NT2/D1 (cell line): Measurements from ENCODE around the gene TOMM40.
"Not testable (repeated sequence)": the region's sequence is repeated elsewhere in the genome, so short reads cannot be mapped to it uniquely, and the experiment has no call there.

Experiments
- DNase-seq: peaks from one replicate; pipeline ENCODE4 v3.0.0-alpha.2; 2011; ENCODE audit warnings: low read depth, low spot score
- H3K27me3 ChIP-seq: 2 replicates; pipeline ENCODE4 v1.6.0; 2011; ENCODE audit warnings: mild to moderate bottlenecking; ENCODE audit not compliant: insufficient read length, insufficient read depth
- H3K36me3 ChIP-seq: 2 replicates; pipeline ENCODE4 v1.6.1; 2011; ENCODE audit warnings: mild to moderate bottlenecking, low read length, mixed read lengths; ENCODE audit not compliant: insufficient read depth, insufficient read length
- H3K4me1 ChIP-seq: 2 replicates; pipeline ENCODE4 v1.5.1; 2011; ENCODE audit not compliant: insufficient read depth, insufficient read length
- H3K4me3 ChIP-seq: 2 replicates; pipeline ENCODE4 v1.5.1; 2011; ENCODE audit warnings: low read depth; ENCODE audit not compliant: insufficient read length
- H3K9ac ChIP-seq: 2 replicates; pipeline ENCODE4 v1.6.0; 2011; ENCODE audit warnings: low read depth; ENCODE audit not compliant: insufficient read length
- H3K9me3 ChIP-seq: 2 replicates; pipeline ENCODE4 v1.5.1; 2011; ENCODE audit warnings: mild to moderate bottlenecking, low read length; ENCODE audit not compliant: insufficient read depth
- SUZ12 ChIP-seq: IDR thresholded peaks from 2 replicates; pipeline ENCODE4 v1.6.1; 2011; ENCODE audit not compliant: insufficient read length, insufficient read depth; ENCODE audit errors: extremely low read depth
- YY1 ChIP-seq: IDR thresholded peaks from 2 replicates; pipeline ENCODE4 v1.6.1; 2011; ENCODE audit not compliant: insufficient read length, insufficient read depth
- ZNF274 ChIP-seq: IDR thresholded peaks from 2 replicates; pipeline ENCODE4 v1.6.1; 2011; ENCODE audit warnings: mild to moderate bottlenecking, low read depth, low read length

TOMM40 gene

DNA sequence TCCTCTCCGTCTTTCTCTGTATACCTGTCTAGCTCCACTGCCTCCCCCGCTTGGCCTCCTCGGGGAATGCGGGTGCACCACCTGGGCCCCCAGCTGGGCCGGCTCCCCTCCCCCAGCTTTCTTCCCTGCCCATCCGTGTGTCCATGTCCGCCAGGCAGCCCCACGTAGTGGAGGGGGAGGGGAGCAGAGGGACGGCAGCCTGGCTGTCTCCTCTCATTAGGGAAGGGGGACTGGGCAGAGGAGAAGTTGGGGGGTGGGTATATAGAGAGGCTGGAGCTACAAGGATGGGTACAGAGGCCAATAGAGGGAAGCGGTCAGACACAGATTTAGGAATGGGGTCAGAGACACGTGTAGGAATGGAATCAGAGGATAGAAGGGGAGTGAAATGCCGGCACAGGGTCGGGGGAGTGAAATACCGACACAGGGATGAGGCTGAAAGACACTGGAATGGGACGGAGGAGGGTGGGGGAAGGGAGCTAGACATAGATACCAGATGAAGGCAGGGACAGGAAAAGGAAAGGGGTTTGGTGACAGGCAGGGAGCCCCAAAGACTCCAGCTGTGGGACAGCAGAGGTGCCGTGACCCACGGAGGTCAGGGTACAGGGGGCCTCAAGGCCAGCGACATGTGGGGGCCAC lies 42.1 kb upstream of the TOMM40 start:
- peaks cover 21% of the 10 kb centered on the region for H3K4me1 ChIP-seq
- DNase-seq = no peak

DNA sequence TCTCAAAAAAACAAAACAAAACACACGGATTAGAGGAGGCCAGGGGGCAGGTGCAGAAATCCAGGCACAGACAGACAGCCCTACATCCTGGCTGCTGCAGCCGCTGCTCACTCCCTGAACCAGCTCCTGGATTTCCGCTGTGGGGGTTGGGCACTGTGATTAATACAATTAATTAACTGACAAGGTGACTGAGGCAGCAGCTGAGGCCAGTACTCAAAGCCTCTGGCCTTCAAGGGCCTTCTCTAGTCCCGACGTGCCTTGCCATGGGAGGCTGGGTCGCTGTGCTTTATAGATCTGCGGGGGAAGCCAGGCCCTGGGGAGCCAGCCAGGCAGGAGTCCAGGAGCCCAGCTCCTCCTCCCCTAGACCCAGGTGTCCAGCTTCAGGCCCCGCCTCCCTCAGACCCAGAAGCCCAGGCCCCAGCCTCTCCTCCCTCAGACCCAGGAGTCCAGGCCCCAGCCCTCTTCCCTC lies 40.4 kb upstream of the TOMM40 start:
- Histone ChIP-seq H3K4me3 (no peak overlapping the region), H3K36me3 (peaks cover 47% of the 10 kb centered on the region), H3K9me3 (no peaks in the 10 kb centered on the region), H3K27me3 (no peaks in the 10 kb centered on the region), H3K9ac (no peak overlapping the region), H3K4me1 (peaks cover 21% of the 10 kb centered on the region)
- no peak for TF ChIP-seq SUZ12
- no peak for TF ChIP-seq ZNF274
- no peak for TF ChIP-seq YY1
- no peak for DNase-seq

More for the DNA sequence above, 42.1 kb upstream of the TOMM40 start:
- H3K27me3 ChIP-seq = no peaks in the 10 kb centered on the region
- TF ChIP-seq YY1 = no peak
- TF ChIP-seq SUZ12 = no peak
- TF ChIP-seq ZNF274 = no peak
- H3K9ac ChIP-seq = peak overlapping the region; percentile 95
- H3K4me3 ChIP-seq = peak overlapping the region; percentile 85
- peaks cover 41% of the 10 kb centered on the region for H3K36me3 ChIP-seq
- no peaks in the 10 kb centered on the region for H3K9me3 ChIP-seq

DNA sequence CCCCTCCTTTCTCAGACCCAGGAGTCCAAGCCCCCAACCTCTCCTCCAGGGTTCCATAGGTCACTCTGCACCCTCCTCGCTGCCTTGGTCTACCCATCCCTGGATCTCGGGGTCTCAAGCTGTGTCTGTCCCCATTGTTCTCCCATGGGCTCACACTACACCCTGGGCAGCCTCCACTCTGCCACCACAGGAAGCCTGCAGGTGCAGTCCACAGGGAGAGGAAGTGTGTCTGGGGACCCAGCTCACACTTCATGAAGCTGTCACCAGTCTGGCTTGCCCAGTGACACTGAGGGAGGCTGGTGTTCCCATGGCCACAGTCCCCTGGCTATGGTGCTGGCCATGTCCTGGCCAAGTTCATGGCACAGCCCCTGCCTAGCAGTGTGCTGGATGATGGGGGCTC lies 39.6 kb upstream of the TOMM40 start:
- Histone ChIP-seq H3K4me1 (peaks cover 21% of the 10 kb centered on the region), H3K4me3 (no peak overlapping the region), H3K9me3 (no peaks in the 10 kb centered on the region), H3K27me3 (no peaks in the 10 kb centered on the region), H3K36me3 (peaks cover 55% of the 10 kb centered on the region), H3K9ac (no peak overlapping the region)
- no peak for TF ChIP-seq YY1
- no peak for TF ChIP-seq SUZ12
- no peak for TF ChIP-seq ZNF274
- DNase-seq = no peak

DNA sequence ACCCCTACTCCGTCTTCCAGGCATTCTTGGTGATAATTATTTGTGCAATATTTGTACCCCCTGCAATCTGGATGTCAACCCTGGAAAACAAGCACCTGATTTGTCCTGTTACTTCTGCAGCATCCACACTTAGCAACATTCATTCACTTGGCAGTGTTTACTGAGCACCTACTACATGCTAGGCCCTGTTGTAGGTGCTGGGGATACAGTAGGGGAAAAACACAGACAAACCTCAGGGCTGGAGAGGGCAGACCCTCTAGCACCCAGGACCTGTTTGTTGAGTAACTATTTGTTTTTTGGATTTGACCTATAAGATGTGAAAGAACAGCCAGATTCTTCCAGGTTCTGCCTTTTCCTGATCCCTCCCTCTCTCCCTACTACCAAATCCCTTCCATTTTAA lies 35.4 kb upstream of the TOMM40 start:
- peaks cover 63% of the 10 kb centered on the region for H3K36me3 ChIP-seq
- no peaks in the 10 kb centered on the region for H3K9me3 ChIP-seq
- no peaks in the 10 kb centered on the region for H3K27me3 ChIP-seq
- H3K4me1 ChIP-seq = peaks cover 7% of the 10 kb centered on the region
- H3K4me3 ChIP-seq = no peak overlapping the region
- no peak overlapping the region for H3K9ac ChIP-seq
- DNase-seq = no peak
- no peak for TF ChIP-seq YY1
- no peak for TF ChIP-seq SUZ12
- TF ChIP-seq ZNF274 = no peak

DNA sequence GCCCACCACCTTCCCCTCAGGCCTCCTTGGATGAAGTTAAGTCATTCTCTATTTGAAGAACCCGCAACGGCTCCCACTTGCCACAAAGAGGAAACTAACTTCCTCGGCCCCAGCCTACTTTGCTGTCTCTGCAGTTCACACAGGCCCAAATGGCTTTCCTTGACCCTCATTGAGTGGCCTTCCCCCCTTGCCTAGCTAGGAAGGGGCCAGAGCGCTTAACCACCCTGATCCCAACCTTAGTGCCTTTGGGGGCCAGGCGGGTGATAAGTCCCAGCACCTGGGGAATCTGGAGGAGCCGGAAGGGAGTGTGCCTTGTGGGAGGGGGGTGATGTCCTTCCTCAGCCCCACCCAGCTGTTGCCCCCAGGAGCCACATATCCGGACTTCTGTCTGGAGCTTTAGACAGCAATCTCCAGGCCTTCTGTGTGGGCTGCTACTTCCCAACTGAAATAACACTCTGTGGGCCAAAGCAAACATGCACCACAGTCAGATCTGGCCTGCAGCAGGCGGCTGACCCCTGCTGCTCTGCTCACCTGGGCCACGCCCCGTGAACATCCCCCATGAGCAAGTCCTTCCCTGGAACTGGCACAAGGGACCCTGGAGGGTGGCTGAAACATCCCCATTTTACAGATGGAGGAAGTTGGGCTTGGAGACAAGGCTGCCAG lies 34.5 kb upstream of the TOMM40 start:
- TF ChIP-seq ZNF274 (no peak), YY1 (no peak), SUZ12 (no peak)
- no peak for DNase-seq
- Histone ChIP-seq H3K9me3 (no peaks in the 10 kb centered on the region), H3K4me1 (peaks cover 3% of the 10 kb centered on the region), H3K4me3 (no peak overlapping the region), H3K36me3 (peaks cover 62% of the 10 kb centered on the region), H3K27me3 (no peaks in the 10 kb centered on the region), H3K9ac (no peak overlapping the region)

DNA sequence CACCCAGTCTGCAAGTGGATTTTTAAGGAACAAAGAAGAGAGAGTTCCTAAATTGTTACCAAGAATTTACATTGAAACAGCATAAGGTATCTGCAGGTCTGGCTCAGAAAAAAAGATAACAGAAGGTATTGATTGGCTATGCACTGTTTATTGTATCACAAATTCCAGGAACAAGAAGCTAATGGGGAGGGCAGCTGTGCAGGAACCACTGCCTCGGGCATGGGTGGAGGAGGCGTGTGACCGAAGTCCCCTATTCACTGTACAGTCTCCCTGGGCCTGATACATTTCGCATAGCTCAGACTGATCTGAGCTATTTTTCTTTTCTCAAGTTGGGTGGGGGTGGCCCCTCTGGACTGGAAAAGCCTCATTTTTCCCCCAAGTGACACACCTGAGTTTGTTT lies 33.2 kb upstream of the TOMM40 start:
- no peaks in the 10 kb centered on the region for H3K4me1 ChIP-seq
- no peak for DNase-seq
- H3K27me3 ChIP-seq = no peaks in the 10 kb centered on the region

DNA sequence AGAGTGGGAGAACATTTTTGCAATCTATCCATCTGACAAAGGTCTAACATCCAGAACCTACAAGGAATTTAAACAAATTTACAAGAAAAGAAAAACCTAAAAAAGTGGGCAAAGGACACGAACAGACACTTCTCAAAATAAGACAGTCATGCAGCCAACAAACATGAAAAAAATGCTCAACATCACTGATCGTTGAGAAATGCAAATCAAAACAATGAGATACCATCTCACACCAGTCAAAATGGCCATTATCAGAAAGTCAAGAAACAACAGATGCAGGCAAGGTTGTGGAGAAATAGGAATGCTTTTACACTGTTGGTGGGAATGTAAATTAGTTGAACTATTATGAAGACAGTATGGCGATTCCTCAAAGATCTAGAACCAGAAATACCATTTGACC lies 29.5 kb upstream of the TOMM40 start:
- peaks cover 60% of the 10 kb centered on the region for H3K36me3 ChIP-seq
- H3K27me3 ChIP-seq, H3K9me3 ChIP-seq, DNase-seq, H3K4me1 ChIP-seq, H3K4me3 ChIP-seq, H3K9ac ChIP-seq: not testable (repeated sequence)

More for the DNA sequence above, 33.2 kb upstream of the TOMM40 start:
- Histone ChIP-seq H3K9ac (no peak overlapping the region), H3K9me3 (no peaks in the 10 kb centered on the region), H3K4me3 (no peak overlapping the region), H3K36me3 (peaks cover 62% of the 10 kb centered on the region)
- TF ChIP-seq YY1 = no peak
- no peak for TF ChIP-seq SUZ12
- no peak for TF ChIP-seq ZNF274
